HG03025 (cell line): ENCODE measurements around the gene TMEM163.

Experiments used
- ATAC-seq: cut with Tn5 transposase; IDR thresholded peaks from one replicate; pipeline ENCODE4 v1.9.1; 2021; ENCODE audit warnings: mild to moderate bottlenecking, moderate library complexity; ENCODE audit not compliant: unreplicated experiment, low FRiP score

The TMEM163 gene

DNA sequence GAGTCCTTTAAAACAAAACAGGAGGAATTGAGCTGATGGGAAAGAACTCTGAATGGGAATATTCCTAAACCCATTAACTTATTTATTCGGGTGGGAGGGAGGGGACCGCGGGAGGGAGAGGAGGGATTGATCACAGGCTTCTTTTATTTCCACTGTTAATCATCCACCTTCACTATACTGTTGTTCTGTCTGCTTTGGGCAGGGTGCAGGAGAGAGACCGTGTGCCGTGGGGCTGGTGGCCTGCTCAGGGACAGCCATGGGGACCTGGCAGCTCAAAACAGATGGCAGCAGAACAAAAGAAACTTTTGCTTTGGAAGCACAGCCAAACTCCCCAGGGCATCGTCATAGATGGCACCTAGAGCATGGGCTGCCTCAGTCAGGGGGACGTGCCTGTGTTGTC, 269.6 kb downstream of the TMEM163 start:
- no peak for ATAC-seq

DNA sequence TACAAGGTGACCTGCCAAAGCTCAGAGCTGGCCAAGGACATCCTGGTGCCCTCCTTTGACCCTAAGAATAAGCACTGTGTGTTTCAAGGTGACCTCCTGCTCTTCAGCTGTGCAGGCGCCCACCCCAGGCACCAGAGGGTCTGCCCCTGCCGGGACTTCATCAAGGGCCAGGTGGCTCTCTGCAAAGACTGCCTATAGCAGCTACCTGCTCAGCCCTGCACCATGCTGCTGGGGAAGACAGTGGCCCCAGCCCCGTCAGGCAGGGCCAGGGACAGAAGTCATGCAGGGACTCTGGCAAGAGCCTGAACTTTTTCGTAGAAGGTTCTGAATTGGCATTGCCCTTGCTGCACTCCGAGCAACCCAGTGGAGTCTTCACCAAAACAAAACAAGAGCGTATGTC, 270.1 kb downstream of the TMEM163 start:
- ATAC-seq = no peak

DNA sequence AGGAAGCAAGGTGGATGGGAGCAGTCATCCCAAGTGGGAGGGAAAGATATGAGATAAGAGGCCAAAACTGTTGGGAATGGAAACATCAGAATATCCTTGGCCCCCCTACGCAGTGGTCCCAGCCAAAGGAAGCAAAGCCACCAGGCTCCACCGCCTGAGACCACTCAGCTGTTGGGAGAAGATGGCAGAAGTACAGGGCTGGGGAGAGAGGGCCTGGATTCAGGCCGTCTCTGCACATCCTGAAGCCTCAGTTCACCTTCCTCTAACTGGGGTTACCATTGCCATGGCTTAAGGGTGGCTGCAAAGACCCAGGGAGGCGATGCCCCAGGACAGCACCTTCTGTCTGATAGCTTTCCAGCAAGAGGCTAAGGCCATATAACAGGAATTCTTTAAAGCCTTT, 271.1 kb downstream of the TMEM163 start:
- ATAC-seq = no peak

DNA sequence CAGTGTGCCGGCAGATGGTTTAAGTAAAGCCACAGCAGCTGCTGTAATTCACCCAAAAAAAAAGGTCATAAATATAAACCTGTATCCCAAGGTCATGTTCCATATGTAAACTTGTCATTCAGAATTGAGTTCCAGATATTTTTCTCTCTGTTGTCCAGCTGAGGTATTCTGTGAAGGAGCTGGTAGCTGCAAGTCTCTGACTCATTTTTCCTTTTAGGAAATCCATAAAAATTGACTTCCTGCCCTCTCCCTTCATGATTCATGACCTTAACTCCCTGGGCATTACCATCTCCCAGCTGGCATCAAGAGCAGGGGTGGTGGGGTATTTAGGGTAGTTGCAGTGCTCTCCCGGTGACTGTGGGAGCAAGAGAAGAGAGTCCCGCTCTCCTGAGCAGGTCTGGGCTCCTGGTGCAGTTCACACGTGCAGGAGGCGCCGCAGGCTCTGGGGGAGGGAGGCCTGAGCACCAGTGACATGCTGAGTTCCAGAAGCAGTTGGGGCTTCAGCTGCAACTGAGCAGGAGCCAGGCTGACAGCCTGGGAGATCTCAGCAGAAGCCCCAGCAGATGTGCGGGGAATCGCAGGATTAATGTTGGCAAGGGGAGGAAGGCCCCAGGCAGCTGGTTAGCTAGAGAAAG, 272.3 kb downstream of the TMEM163 start:
- ATAC-seq = no peak

DNA sequence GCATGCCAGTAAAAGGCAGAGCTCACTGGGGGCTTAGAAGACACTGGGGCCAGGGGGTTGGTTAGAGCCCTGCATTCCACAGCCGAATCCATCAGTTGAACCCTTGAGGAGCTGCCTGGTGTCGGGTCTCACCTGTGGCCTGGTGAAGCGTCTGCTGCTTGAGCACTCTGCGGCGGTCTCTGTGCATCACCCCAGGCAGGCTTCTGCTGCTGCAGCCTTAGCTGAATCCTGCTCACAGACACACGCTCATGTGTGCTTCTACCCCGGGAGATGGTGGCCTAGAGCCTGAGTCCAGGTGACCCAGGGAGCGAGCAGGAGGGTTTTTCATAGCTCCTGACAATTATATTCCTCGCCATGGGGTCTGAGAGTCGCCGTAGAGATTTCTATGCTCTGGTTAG, 272.8 kb downstream of the TMEM163 start:
- no peak for ATAC-seq

DNA sequence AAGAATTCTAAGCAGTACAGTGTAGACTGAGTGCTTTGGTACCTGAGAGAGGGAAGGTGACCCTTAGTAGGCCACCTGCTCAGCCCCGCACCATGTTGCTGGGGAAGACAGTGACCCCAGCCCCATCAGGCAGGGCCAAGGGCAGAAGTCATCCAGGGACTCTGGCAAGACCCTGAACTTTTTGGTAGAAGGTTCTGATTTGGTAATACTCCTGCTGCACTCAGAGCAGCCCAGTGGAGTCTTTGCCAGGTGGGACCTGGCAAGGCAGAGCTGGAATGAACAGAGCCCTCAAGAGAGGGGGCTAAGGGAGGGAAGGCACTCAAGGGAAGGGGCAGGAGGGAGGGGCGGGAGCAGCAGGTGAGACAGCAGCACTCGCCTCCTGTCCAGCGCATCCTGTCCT, 273.7 kb downstream of the TMEM163 start:
- ATAC-seq = no peak

DNA sequence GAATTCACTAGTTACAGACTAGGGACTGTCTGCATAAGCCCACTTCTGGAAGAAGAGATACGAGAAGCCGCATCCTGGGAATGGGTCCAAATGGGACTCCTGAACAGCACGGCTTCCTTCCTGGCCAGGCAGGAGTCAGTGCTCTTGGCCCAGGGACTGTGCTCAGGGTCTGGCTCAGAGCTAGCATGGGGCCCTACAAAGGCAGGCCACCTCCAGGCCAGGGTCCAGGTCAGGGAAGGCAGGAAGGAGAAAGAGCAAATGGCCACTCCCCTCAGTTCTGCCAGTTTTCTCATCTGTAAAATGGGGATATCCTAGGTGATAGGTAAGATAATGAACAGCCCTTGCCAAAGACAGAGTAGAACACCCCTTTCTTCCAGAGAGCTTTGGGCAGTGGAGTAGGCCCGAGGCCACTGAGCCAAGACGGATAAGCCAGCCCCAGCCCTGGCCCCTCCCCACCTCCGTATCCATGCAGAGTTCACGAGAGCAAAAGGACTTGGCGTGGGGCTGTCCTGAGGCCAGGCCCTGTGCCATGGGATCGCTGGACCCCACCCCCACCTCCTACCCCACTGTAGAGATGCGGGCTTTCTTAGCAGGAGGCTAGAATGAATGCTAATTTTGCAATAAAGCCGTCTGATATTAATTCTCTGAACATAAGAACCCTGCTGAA, 274.9 kb downstream of the TMEM163 start:
- ATAC-seq = no peak

DNA sequence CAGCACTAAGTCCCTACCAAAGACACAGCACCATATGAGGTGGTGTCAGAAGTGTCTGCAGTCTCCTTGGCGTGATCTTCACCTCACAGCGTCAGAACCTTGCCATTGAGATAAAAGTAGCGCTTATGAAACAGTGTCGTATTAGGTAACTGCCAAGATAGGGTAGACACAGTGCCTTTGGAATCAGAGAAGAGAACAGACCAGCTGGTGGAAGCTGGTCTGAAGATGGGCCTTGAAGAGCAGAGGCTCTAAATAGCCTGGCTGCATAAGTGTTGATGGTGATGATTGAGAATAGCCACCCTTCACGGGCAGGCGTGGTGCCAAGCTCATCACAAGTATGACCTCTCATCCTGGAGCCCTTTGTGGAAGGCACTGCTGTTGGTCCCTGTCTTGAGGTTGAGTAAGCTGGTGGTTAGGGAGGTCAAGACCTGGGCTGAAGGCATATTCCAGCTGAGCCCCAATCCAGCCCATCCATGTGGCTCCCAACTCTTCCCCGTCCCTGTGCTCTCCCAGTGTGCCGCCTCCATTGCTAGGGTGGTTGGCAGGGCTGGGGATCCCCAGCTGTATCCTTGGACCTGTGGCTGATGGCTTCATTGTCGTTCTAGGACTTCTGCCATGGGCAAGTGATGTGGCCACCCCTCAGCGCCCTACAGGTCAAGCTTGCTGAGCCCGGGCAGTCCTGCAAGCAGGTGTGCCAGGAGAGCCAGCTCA, 277.5 kb downstream of the TMEM163 start:
- ATAC-seq = no peak

DNA sequence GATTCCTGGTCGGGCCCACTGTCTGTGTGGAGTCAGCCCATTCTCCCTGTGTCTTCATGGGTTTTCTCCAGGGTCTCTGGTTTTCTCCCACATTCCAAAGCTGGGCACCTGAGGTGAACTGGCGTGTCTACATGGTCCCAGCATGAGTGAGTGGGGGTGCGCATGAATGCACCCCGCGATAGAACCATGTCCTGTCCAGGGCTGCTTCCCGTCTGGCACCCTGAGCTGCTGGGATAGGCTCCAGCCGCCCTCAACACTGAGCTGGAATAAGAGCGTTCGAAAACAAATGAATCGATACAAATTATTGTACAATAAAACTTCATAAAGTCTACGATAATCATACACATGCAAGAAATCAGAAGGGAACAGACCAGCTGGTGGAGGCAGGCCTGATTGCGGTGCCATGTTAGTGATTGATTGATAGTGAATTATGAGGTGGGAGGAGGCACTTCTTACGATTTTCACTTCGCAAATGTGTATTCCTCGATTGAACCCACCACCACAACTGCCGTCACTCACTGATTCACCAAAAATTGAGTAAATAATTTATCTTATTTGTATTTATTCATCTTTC, 278.4 kb downstream of the TMEM163 start:
- ATAC-seq = no peak

DNA sequence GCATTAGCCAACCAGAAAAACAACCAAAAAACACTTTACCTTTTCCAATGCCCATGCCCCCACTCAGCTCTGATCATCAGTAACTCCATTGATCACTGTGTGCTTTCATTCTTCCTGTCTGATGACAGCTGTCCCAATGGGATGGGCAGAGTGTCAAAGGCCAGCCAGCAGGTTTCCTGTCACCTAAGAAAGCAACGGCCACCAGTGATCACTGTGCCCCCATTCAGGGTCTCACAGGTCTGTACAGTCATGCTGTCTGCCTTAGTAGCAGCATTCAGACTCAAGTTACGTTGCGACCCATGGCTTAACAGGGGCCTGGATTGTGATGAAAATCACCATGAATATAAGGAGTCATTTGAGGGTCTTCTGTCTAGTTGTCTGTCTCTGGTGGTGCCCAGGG, 280.4 kb downstream of the TMEM163 start:
- no peak for ATAC-seq

DNA sequence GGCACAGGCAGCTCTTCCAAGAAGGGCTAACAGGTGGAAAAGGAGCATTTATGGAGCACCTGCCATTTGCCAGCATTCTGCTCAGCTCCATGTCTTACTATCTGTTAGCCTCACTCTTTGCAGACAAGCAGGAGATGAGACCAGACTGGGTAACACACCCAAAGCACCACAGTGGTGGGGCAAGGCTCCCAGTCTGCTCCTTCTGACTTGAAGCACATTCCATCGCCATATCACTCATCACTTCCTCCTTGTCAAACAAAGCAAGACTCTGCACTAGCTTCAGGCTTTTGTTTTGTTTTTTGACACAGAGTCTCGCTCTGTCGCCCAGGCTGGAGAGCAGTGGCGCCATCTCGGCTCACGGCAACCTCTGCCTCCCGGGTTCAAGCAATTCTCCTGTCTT, 282.1 kb downstream of the TMEM163 start:
- ATAC-seq = no peak

DNA sequence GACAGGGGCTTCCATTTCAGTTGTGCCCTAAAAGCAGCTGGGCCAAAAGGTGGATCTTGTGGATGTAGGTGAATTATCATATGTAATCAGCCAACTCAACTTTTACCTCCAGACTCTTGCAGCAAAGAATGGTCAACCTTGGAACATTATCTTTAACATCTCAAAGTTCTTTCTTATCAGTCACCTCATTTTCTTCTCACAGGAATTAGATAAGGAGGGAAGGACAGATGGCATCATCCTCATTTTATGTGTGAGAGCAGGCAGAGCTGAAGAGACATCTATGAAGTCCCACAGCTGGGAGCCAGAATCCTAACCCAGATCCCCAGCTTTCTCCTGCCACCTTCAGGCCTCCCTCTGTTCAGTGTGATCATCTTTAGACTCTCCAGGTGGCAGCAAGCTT, 282.9 kb downstream of the TMEM163 start:
- ATAC-seq = no peak

DNA sequence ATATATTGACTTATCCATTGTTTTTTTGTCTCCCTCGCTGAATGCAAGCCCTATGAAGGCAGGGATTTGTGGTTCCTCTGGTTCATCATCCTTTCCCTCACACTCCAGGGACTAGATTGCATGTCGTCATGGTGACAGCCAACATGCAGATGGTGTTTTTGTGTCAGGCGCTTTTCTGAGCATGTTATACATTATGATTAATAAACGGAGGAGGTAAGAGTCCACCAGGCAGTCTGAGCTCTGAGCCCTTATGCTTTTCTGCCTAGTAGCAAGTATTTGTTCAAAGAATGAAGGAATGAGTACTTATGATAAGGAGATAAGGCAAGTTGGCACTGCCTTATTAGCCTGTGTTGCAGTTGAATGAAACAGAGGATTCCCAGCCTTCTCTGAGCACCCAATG, 283.3 kb downstream of the TMEM163 start:
- no peak for ATAC-seq

DNA sequence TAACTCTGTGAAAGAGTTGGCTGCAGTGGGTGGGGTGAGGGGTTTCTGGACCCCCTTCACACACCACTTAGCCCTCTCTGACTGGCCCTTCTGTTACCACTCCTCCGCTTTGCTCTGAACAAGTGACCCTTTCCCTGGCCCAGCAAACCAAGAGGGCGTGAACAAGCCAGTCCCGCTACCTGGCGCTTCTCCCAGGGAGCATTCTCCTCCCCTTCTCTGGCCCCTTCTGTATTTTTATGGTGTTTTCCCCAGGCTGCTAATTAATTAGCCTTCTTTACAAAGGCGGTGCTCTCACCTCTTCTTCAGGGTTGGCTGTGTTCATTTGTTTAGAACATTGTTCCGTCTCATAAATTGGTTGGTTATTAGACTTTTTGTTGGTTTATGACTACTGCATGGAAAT, 284.8 kb downstream of the TMEM163 start:
- ATAC-seq = no peak

DNA sequence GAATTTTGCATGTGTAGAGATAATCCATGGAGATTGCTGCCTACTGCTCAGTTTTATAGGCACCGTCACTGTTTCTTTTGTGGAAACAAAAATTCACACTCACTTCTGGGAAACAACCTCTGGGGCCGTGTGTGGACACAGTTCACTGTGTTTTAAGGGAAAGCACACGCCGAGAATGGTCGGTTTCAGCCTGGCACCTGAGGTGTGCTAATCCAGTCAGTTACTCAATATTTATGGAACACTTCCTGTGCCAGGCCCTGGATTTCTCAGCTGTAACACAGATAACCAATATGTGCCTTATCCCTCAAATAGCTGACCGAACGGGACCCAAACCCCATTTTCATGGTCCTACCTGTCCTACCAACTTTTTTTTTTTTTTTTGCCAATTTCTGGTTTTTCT, 285.3 kb downstream of the TMEM163 start:
- ATAC-seq = no peak

DNA sequence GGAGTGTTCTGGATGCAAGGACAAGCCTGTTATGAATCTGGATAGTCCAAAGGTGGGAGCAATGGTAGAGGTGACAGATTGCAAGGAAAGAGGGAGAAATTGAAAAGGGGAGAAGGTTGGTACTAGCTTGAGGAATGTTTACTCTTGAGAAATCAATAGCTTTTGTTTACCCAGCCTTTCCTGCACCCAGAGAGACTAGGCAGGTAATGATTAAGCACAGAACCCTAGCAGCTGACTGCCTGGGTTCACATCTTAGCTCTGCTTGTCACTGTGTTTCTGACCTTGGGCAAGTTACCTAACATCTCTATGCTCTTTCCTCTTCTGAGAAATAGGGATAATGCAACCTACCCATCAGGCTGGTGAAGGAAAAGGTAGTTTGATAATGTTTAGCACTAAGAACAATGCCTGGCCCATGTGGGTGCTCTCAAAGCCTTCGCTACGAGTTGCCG, 286.3 kb downstream of the TMEM163 start:
- ATAC-seq = no peak

DNA sequence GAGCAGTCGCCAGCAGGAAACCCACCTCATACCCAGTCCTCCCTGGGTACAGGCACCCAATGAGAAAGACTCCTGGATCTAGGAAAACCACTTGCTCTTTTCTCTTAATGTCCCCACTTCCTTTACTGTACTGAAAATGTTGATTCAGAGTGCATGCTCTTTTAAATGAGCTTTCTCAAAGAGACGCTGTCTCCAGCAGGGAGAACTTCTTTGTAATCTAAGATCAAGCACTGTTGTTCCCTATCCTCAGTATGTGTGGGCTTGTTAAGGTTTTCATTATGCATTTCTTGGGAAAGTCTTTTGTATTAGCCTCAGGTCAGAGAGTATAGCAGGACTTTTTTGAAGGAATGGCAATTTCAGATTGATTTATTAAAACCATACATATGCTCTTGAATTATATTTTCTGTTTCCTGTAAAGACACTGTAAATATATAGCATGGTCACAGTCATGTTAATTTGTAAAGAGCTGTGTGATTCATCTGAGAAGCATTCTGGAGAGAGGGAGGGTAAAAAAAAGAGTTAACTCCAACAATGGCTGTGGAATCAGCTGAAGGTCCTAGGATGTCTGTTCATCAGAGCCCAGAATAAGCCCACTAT, 286.9 kb downstream of the TMEM163 start:
- no peak for ATAC-seq

DNA sequence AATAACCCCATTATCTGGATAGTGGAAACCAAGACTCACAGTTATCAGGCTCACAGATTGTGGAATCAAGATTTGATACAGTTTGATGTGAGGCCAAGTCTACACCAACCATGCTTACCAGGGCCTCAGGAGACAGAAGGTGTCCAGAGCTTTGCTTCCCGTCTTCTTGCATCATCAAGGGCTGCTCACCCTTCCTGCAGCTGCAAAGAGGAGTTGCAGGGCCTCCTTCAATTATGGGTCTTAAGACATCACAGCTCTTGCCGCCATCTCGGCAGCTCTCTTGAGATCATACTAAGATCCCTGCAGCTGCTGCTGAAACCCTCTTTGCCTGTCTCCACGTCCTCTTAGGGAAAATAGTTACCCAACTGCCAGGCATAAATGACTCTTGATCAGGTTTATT, 288.9 kb downstream of the TMEM163 start:
- no peak for ATAC-seq

DNA sequence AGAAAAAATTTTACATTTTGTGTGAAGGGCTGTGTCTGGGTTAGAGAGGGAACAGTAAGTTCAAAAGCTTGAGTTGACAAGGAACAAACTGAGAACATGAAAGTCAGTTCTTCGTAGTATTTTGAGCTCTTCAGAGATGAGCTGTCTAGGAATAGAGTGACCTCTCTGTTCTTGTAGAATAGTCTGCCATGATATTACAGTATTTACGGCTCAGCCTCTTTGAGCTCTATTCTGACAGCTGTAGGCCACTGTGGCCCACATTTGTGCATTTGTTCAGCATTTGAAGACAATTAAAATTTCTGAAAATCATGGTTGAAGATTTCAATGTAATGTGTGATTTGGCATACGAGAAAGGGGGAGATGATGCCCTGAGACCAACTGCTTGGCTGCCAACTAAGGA, 292.1 kb downstream of the TMEM163 start:
- ATAC-seq = no peak

DNA sequence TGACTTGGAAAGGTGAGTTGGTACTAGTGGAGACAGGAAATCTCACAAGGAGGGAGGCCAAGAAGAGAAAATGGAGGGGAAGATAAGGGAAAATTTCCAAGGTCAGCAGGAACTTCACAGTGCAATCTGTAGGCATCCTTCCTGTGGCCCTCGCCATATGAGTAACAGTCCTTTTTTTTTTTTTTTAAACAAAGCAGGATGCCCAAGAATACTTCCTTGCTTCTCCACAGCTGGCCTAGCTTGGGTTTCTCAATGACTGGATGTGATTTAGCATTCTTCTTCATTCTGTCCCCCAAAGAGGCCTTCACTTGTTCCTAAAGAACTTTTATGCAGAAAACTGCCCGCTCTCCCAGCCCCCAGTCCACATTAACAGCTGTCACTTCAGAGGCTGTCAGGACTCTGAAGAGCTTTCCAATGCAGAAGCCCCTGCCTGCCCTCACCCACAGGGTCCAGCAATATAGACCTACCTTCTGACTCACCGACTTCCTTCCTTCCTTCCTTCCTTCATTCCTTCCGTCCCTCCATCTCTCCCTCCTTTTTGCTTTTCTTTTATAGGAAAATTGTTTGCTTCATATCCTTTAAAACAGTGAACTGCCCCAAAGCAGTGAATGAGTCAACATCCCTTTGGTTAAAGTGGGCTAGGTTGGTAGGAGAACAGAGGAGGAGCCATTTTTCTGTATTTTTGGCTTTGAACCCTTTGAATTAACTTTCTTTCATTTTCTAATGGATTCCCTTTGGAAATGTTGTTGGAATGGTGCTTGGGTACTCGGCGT, 292.9 kb downstream of the TMEM163 start:
- ATAC-seq = no peak
